Right atrium auricular region (tissue), 2 donors: Measurements from ENCODE around the gene DNAH2. TPM values are rescaled to one million over a fixed set of nuclear protein-coding genes. Genes with fewer than 3 reads are reported as not detected.

Experiments
- DNase-seq: peaks from one replicate; pipeline ENCODE4 v3.0.0-alpha.2; 2019; ENCODE audit warnings: low spot score
- H3K27ac ChIP-seq, 2 donors: fragments of 200-600 bp; sonication (generic); 1 replicate in 1 of 2; 2 replicates in 1 of 2; pipeline ENCODE4 v1.5.1; 2016 to 2019
- H3K27me3 ChIP-seq, 2 donors: fragments of 200-600 bp; sonication (generic); one replicate each; pipeline versions ENCODE4 v1.5.1 to v1.6.0; 2017 to 2019
- H3K36me3 ChIP-seq: fragments of 200-600 bp; sonication (generic); one replicate; pipeline ENCODE4 v1.5.1; 2016
- H3K4me1 ChIP-seq, 2 donors: fragments of 200-600 bp; sonication (generic); one replicate each; pipeline versions ENCODE4 v1.5.1 to v1.6.0; 2017 to 2019
- H3K4me3 ChIP-seq, 2 donors: fragments of 200-600 bp; sonication (generic); 1 replicate in 1 of 2; 2 replicates in 1 of 2; pipeline ENCODE4 v1.5.1; 2017 to 2019; ENCODE audit warnings: mild to moderate bottlenecking in 1 of 2, moderate library complexity in 1 of 2
- H3K9me3 ChIP-seq, 2 donors: fragments of 200-600 bp; sonication (generic); one replicate each; pipeline ENCODE4 v1.5.1; 2019
- total RNA-seq, 2 donors: library from RNA; depleted of rRNA; stranded (reverse); fragments of >200 nt; gene quantifications; one replicate each; pipeline ENCODE4 v1.1.0, GENCODE V29; 2016
- TF ChIP-seq, protein P1 (sequence below), 2 donors: fragments of 200-600 bp; sonication (generic); IDR thresholded peaks; one replicate each; pipeline ENCODE4 v1.5.1; 2019; ENCODE audit warnings: antibody characterized with exemption in 2 of 2

The DNAH2 gene
- total RNA-seq, 2 donors from 2014 or later: 0.08 TPM; not detected in 1

DNA sequence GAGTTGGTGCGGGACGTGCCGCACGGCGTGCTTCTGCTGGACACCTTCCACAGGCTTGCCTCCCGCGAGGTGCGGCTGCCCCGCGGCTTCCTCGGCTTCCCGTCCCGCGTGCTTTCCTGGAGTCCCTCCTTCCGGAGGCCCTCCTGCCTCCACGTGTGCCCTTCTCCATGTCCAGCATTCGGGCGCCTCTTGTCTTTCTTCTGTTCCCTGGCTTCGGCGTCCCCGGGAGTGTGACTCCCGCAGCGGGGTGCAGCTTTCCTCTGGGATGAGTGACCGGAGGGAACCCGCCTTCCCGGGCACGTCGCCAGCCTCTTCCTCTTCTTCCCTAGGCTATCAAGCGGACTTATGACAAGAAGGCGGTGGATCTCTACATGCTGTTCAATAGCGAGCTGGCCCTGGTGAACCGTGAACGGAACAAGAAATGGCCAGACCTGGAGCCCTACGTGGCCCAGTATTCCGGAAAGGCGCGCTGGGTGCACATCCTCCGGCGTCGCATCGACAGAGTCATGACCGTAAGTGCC is 23.0 kb downstream of the DNAH2 start:
- DNase-seq: no peak
- no peak overlapping the region for H3K27ac ChIP-seq
- H3K4me3 ChIP-seq: peak overlapping the region in 1 of 2 donors; percentile 3

DNA sequence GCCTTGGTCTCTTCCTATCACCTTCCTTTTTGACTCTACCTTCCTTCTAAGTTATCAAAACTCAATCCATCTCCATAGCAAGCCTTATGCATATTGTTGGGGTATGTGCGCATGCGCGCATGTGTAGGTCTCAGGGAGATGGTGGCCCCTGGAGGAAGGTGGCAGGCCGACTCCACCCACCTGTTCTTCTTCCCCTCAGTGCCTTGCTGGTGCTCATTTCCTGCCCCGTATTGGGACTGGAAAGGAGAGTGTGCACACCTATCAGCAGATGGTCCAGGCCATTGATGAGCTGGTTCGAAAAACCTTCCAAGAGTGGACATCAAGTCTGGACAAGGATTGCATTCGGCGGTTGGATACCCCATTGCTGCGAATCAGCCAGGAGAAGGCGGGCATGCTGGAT is 25.2 kb downstream of the DNAH2 start:
- TF ChIP-seq, protein P1, sequence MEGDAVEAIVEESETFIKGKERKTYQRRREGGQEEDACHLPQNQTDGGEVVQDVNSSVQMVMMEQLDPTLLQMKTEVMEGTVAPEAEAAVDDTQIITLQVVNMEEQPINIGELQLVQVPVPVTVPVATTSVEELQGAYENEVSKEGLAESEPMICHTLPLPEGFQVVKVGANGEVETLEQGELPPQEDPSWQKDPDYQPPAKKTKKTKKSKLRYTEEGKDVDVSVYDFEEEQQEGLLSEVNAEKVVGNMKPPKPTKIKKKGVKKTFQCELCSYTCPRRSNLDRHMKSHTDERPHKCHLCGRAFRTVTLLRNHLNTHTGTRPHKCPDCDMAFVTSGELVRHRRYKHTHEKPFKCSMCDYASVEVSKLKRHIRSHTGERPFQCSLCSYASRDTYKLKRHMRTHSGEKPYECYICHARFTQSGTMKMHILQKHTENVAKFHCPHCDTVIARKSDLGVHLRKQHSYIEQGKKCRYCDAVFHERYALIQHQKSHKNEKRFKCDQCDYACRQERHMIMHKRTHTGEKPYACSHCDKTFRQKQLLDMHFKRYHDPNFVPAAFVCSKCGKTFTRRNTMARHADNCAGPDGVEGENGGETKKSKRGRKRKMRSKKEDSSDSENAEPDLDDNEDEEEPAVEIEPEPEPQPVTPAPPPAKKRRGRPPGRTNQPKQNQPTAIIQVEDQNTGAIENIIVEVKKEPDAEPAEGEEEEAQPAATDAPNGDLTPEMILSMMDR (IDR thresholded peaks at IDR 0.05): no peak
- Histone ChIP-seq H3K9me3 (no peaks in the 10 kb centered on the region), H3K4me3 (no peak overlapping the region), H3K4me1 (peaks cover 0 to 4% of the 10 kb centered on the region in 2 donors), H3K36me3 (no peaks in the 10 kb centered on the region), H3K27ac (no peak overlapping the region), H3K27me3 (no peaks in the 10 kb centered on the region)
- no peak for DNase-seq

More for the DNA sequence above, 23.0 kb downstream of the DNAH2 start:
- Histone ChIP-seq H3K4me1 (no peaks in the 10 kb centered on the region), H3K9me3 (no peaks in the 10 kb centered on the region), H3K27me3 (no peaks in the 10 kb centered on the region), H3K36me3 (no peaks in the 10 kb centered on the region)
- TF ChIP-seq, protein P1 (IDR thresholded peaks at IDR 0.05): no peak

DNA sequence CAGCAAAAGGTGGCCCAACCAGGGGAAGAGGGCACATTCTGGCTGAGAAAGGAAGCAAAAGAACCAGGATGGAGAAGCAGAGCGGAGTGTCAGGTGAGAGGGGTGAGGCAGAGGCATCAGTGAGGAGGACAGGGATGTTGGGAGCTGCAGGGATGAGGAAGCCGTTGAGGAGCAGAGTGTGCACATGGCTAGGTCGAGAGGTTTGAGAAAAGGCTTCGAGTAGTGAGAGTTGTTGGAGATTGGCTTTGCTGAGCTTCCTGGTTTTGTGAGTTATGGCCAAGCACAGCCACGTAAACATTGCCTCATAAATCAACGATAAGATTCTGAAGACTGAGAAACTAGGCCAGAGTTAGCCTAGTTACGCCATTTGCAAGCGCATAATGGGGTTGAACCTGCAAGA is 26.9 kb downstream of the DNAH2 start:
- Histone ChIP-seq H3K4me3 (no peak overlapping the region), H3K27ac (no peak overlapping the region), H3K9me3 (no peaks in the 10 kb centered on the region), H3K4me1 (peaks cover 0 to 7% of the 10 kb centered on the region in 2 donors), H3K36me3 (no peaks in the 10 kb centered on the region), H3K27me3 (no peaks in the 10 kb centered on the region)
- no peak for DNase-seq
- TF ChIP-seq, protein P1 (IDR thresholded peaks at IDR 0.05): no peak

DNA sequence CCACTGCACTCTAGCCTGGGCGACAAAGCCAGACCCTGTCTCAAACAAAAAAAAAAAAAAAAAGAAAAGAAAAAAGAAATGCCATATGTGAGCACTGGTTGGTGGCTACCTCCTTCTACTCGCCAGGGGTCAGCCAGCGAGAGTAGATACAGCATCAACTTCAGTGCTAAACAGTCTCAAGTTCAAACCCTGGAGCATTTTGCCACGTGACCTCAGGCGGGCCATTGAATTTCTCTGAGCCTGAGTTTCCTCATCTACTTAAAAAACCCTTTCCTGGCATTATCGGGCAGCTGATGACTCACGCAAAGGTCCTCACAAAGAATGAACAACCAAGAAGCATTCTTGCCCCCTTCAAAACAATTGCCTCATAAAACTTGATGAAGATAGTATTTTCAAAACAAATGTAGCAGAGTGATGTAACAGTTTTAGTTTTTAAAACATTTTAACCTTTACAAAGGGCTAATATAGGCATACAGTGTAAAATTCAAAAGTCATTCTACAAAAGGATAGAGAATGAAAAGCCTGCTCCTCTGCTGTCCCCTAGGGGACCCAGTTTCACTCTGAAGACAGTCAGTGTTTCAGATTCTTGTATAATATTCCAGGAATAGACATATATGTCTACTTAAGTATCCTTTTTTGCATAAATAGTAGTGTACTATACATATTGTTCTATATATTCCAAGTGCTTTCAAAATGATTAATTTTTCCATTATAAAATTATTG is 28.4 kb downstream of the DNAH2 start:
- Histone ChIP-seq H3K4me1 (peaks cover 0 to 7% of the 10 kb centered on the region in 2 donors), H3K27me3 (no peaks in the 10 kb centered on the region), H3K9me3 (no peaks in the 10 kb centered on the region), H3K36me3 (no peaks in the 10 kb centered on the region), H3K4me3 (no peak overlapping the region), H3K27ac (no peak overlapping the region)
- TF ChIP-seq, protein P1 (IDR thresholded peaks at IDR 0.05): no peak
- peak; percentile 71 for DNase-seq

DNA sequence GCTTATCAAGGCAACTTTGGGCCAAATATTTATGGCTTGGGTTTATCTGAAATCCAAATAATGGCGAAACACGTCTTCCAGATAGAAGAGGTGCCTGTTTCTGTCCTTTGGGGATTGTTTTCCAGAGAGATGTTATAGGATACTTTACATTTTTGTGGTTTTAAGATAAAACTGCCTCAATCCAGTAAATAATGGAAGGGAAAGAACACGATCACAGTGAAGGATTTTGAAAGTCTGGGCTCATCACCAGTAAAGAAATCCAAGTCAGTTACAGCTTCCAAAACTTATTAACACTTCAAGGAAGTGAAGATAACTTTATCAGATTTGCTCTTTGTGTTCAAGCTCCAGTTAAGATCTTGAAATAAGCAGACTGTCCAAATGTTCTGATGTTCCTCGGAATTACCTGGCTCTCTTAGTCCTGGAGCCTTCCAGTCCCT is 30.1 kb downstream of the DNAH2 start:
- TF ChIP-seq, protein P1 (IDR thresholded peaks at IDR 0.05): no peak
- Histone ChIP-seq H3K4me3 (no peak overlapping the region), H3K36me3 (no peaks in the 10 kb centered on the region), H3K27me3 (no peaks in the 10 kb centered on the region), H3K9me3 (no peaks in the 10 kb centered on the region), H3K27ac (peak overlapping the region in 1 of 2 donors; percentile 55), H3K4me1 (peaks cover 0 to 7% of the 10 kb centered on the region in 2 donors)
- DNase-seq: no peak
